ENCODE results near the gene DLX4.

Gene DLX4

GRCh38 chr17:49962599-49963308 is 6.2 kb upstream of the DLX4 start:
- no peaks in the 10 kb centered on the region for H3K9me2 ChIP-seq (replicated peaks; ENCODE audit: low read depth, low read length)
- no peaks in the 10 kb centered on the region for H4K20me1 ChIP-seq (ENCODE audit: insufficient read depth, low read length, poor library complexity, severe bottlenecking)
- no peak overlapping the region for H3K9ac ChIP-seq (ENCODE audit: low read depth, low read length, poor library complexity, severe bottlenecking)
- H3F3A ChIP-seq (ENCODE audit: low read depth): no peaks in the 10 kb centered on the region
- H3K4me2 ChIP-seq (ENCODE audit: low read depth, low read length, poor library complexity, severe bottlenecking): no peak overlapping the region
- no peaks in the 10 kb centered on the region for H3K9me3 ChIP-seq (ENCODE audit: insufficient read depth, low read depth, low read length)
- no peaks in the 10 kb centered on the region for H3K27me3 ChIP-seq (ENCODE audit: insufficient read depth, low read length, poor library complexity, severe bottlenecking)
- no peaks in the 10 kb centered on the region for H3K79me2 ChIP-seq (ENCODE audit: insufficient read depth, low read length)
- no peak overlapping the region for H3K4me3 ChIP-seq (ENCODE audit: low read length, poor library complexity, severe bottlenecking)
- H3K36me3 ChIP-seq (ENCODE audit: insufficient read depth, low read length): no peaks in the 10 kb centered on the region
- TF ChIP-seq, protein P1, sequence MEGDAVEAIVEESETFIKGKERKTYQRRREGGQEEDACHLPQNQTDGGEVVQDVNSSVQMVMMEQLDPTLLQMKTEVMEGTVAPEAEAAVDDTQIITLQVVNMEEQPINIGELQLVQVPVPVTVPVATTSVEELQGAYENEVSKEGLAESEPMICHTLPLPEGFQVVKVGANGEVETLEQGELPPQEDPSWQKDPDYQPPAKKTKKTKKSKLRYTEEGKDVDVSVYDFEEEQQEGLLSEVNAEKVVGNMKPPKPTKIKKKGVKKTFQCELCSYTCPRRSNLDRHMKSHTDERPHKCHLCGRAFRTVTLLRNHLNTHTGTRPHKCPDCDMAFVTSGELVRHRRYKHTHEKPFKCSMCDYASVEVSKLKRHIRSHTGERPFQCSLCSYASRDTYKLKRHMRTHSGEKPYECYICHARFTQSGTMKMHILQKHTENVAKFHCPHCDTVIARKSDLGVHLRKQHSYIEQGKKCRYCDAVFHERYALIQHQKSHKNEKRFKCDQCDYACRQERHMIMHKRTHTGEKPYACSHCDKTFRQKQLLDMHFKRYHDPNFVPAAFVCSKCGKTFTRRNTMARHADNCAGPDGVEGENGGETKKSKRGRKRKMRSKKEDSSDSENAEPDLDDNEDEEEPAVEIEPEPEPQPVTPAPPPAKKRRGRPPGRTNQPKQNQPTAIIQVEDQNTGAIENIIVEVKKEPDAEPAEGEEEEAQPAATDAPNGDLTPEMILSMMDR (conservative IDR thresholded peaks at IDR 0.05; ENCODE audit: low read length): no peak
- TF ChIP-seq EZH2phosphoT487 (IDR thresholded peaks at IDR 0.05; ENCODE audit: borderline replicate concordance): no peak
- H3K4me1 ChIP-seq (ENCODE audit: insufficient read depth, low read length, poor library complexity, severe bottlenecking): peaks cover under 1% of the 10 kb centered on the region
- H2AFZ ChIP-seq (ENCODE audit: low read length): no peak overlapping the region

- no peak overlapping the region for H3K4me2 ChIP-seq (ENCODE audit: low read depth, low read length, poor library complexity, severe bottlenecking)
- no peak overlapping the region for H3K4me3 ChIP-seq (ENCODE audit: low read length, poor library complexity, severe bottlenecking)
- no peaks in the 10 kb centered on the region for H3K79me2 ChIP-seq (ENCODE audit: insufficient read depth, low read length)
- no peaks in the 10 kb centered on the region for H4K20me1 ChIP-seq (ENCODE audit: insufficient read depth, low read length, poor library complexity, severe bottlenecking)
- no peak overlapping the region for H2AFZ ChIP-seq (ENCODE audit: low read length)
- no peaks in the 10 kb centered on the region for H3F3A ChIP-seq (ENCODE audit: low read depth)
- H3K9me2 ChIP-seq (replicated peaks; ENCODE audit: low read depth, low read length): no peaks in the 10 kb centered on the region
- H3K9ac ChIP-seq (ENCODE audit: low read depth, low read length, poor library complexity, severe bottlenecking): no peak overlapping the region
- no peaks in the 10 kb centered on the region for H3K9me3 ChIP-seq (ENCODE audit: insufficient read depth, low read depth, low read length)
- no peaks in the 10 kb centered on the region for H3K36me3 ChIP-seq (ENCODE audit: insufficient read depth, low read length)
- H3K27me3 ChIP-seq (ENCODE audit: insufficient read depth, low read length, poor library complexity, severe bottlenecking): no peaks in the 10 kb centered on the region
- peaks cover 6% of the 10 kb centered on the region for H3K4me1 ChIP-seq (ENCODE audit: insufficient read depth, low read length, poor library complexity, severe bottlenecking)
- TF ChIP-seq, protein P1 (conservative IDR thresholded peaks at IDR 0.05; ENCODE audit: low read length): no peak
- TF ChIP-seq EZH2phosphoT487 (IDR thresholded peaks at IDR 0.05; ENCODE audit: borderline replicate concordance): no peak
These were observed 5.7 kb upstream of the DLX4 start for GRCh38 chr17:49963309-49963625.

DNA sequence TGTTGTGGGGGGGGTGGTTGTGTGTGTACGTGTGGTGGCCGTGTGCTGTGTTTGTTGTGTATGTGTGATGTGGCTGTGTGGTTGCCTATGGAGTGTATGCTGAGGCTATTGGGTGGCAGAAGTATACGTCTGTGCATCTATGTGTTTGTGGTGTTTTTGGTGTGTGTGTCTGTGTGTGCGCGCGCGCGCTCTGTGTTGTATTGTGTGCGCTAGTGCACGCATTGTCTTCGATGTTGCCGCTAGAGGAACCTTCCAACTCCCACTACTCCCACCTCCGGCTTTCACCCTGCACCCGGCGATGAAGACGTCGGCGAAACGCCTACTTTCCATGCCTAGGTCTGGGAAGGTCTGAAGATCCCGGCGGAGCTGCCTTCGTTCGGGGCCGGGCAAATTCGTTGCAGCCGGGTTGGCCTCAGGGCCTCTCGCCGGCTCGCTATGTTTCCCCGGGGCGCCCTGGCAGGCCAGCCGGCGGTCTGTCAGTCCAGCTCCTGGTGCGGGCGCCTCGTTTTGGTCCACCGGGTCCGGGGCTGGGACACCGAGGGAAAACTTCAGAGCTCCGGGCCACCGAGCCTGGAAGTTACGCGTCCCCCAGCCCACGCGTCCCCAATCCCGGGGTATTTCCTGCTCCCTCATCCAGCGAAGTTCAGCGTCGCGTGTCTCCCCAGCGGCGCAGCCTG is 5.2 kb upstream of the DLX4 start:
- H3K9me2 ChIP-seq (replicated peaks; ENCODE audit: low read depth, low read length): no peaks in the 10 kb centered on the region
- no peak overlapping the region for H3K4me2 ChIP-seq (ENCODE audit: low read depth, low read length, poor library complexity, severe bottlenecking)
- no peaks in the 10 kb centered on the region for H3K27me3 ChIP-seq (ENCODE audit: insufficient read depth, low read length, poor library complexity, severe bottlenecking)
- no peaks in the 10 kb centered on the region for H3K79me2 ChIP-seq (ENCODE audit: insufficient read depth, low read length)
- no peaks in the 10 kb centered on the region for H3K36me3 ChIP-seq (ENCODE audit: insufficient read depth, low read length)
- H3F3A ChIP-seq (ENCODE audit: low read depth): no peaks in the 10 kb centered on the region
- H3K9ac ChIP-seq (ENCODE audit: low read depth, low read length, poor library complexity, severe bottlenecking): no peak overlapping the region
- no peak overlapping the region for H3K4me3 ChIP-seq (ENCODE audit: low read length, poor library complexity, severe bottlenecking)
- H4K20me1 ChIP-seq (ENCODE audit: insufficient read depth, low read length, poor library complexity, severe bottlenecking): no peaks in the 10 kb centered on the region
- peaks cover 6% of the 10 kb centered on the region for H3K4me1 ChIP-seq (ENCODE audit: insufficient read depth, low read length, poor library complexity, severe bottlenecking)
- H2AFZ ChIP-seq (ENCODE audit: low read length): no peak overlapping the region
- no peaks in the 10 kb centered on the region for H3K9me3 ChIP-seq (ENCODE audit: insufficient read depth, low read depth, low read length)
- TF ChIP-seq, protein P1 (conservative IDR thresholded peaks at IDR 0.05; ENCODE audit: low read length): no peak
- no peak for TF ChIP-seq EZH2phosphoT487 (IDR thresholded peaks at IDR 0.05; ENCODE audit: borderline replicate concordance)
